ENCODE data around the gene SLC41A2. TPM values are rescaled to one million over a fixed set of nuclear protein-coding genes. Genes with fewer than 3 reads are reported as not detected.

SLC41A2 gene
- total and polyA plus RNA-seq, 2 of the 4 experiments (the other 2 are of a cell fraction), result 1.5 to 6.8 TPM

GRCh38 chr12:104986022-104986941, 28.2 kb upstream of the SLC41A2 start, which contains the start of gene NOPCHAP1:
NOPCHAP1 (plus strand) TSS chr12:104986316; CDS start chr12:104986353, 37 bp downstream.
- no peak within 1 kb of the TSS; the same call in 1 of the 2 replicates for H4K91ac ChIP-seq (ENCODE audit: insufficient read depth, low read depth, low read length)
- H3K14ac ChIP-seq (replicated peaks; ENCODE audit: low read depth, low read length), result peak within 1 kb of the TSS; percentile 73
- intact Hi-C loops (cut with micrococcal nuclease) (no loop called here), dilution Hi-C loops (cut with HindIII; ENCODE audit: low sequenced_read_pairs, unreplicated experiment) (no loop called here), in situ Hi-C loops (cut with MboI; ENCODE audit: low sequenced_read_pairs) (no loop called here)
- no peaks in the 10 kb centered on the region for H3K4me1 ChIP-seq (ENCODE audit: control insufficient read depth, insufficient read depth, low read length)
- peak within 1 kb of the TSS; percentile 33; the same call in 1 of the 2 replicates for H3K56ac ChIP-seq (ENCODE audit: extremely low read depth, insufficient read depth, low read length)
- peak within 1 kb of the TSS; percentile 86 for H2BK5ac ChIP-seq (ENCODE audit: low read depth, low read length, poor library complexity, severe bottlenecking)
- ChIA-PET POLR2A (ENCODE audit: unreplicated experiment) (no interaction called here), CTCF (interaction anchor here (0.5 to 0.8 kb wide), 2 partner anchors 10 to 17 kb away, joined by 3 to 6 read pairs; no protein-coding TSS in a partner anchor)
- peak; percentile 75 for DNase-seq
- peaks cover 6% of the 10 kb centered on the region; the same call in 1 of the 2 replicates for H3K9me1 ChIP-seq (ENCODE audit: insufficient read depth, low read length)
- peak within 1 kb of the TSS; percentile 89 for H3K9ac ChIP-seq (ENCODE audit: low read depth, low read length)
- no TSS peak for BruUV-seq (replicated peaks)
- no peak within 1 kb of the TSS for H2BK20ac ChIP-seq (ENCODE audit: low read depth, low read length)
- WGBS, 2 experiments (ENCODE audit: extremely low coverage in 2 of 2, insufficient read length in 1 of 2), result 0% methylated on average over 27 of the region's 59 CpGs; no CpG with 5 or more reads in 1 of the 2 experiments
- no peaks in the 10 kb centered on the region; the same call in 1 of the 2 replicates for H3K36me3 ChIP-seq (ENCODE audit: control insufficient read depth, insufficient read depth, low read length)
- H3K79me1 ChIP-seq (ENCODE audit: low read depth in 1 of 2, low read length in 2 of 2), result peaks cover 18 to 21% of the 10 kb centered on the region in 2 experiments
- H2AFZ ChIP-seq (replicated peaks; ENCODE audit: low read length, poor library complexity), result peak within 1 kb of the TSS; percentile 99
- peak within 1 kb of the TSS; percentile 59 for H3K4ac ChIP-seq (ENCODE audit: low read depth, low read length)
- H2AK9ac ChIP-seq (replicated peaks; ENCODE audit: low read depth, low read length, poor library complexity), result peak within 1 kb of the TSS; percentile 4
- H3K4me2 ChIP-seq (ENCODE audit: low read depth, low read length), result peak within 1 kb of the TSS; percentile 99
- H3K18ac ChIP-seq (ENCODE audit: low read depth, low read length), result 0 out of 2 replicates have a peak within 1 kb of the TSS, but pooled peaks have one; percentile 49
- 0 out of 2 replicates have a peak, but pooled peaks cover 5% of the 10 kb centered on the region for H4K20me1 ChIP-seq (ENCODE audit: insufficient read depth, low read length)
- H3K9me3 ChIP-seq (ENCODE audit: control insufficient read depth, insufficient read depth, low read length), result no peaks in the 10 kb centered on the region
- peak within 1 kb of the TSS in 1 of 2 experiments; percentile 63; a peak in 1 of 4 replicates for H4K8ac ChIP-seq (ENCODE audit: low read depth in 2 of 2, low read length in 2 of 2)
- H3K27me3 ChIP-seq (ENCODE audit: control insufficient read depth, insufficient read depth, low read length), result peaks cover 3% of the 10 kb centered on the region
- peak within 1 kb of the TSS; percentile 78 for H3K23ac ChIP-seq (ENCODE audit: low read depth, low read length)
- TF ChIP-seq BHLHE40 (IDR thresholded peaks at IDR 0.05; ENCODE audit: low read depth, low read length), result peak; percentile 77
- peak; percentile 98 for TF ChIP-seq MXI1 (IDR thresholded peaks at IDR 0.05; ENCODE audit: borderline replicate concordance, low read depth, low read length)
- TF ChIP-seq CEBPB (IDR thresholded peaks at IDR 0.05; ENCODE audit: low read depth, low read length), result no peak
- peak; percentile 48; the same call in 1 of the 2 replicates for TF ChIP-seq MAZ (IDR thresholded peaks at IDR 0.05; ENCODE audit: borderline replicate concordance, low read depth, low read length)
- peak within 1 kb of the TSS; percentile 95 for H3K27ac ChIP-seq (ENCODE audit: insufficient read depth, low read length)
- no peak within 1 kb of the TSS; the same call in 2 of the 3 replicates for H2BK15ac ChIP-seq (ENCODE audit: low read depth, low read length)
- H3K4me3 ChIP-seq (ENCODE audit: insufficient read depth, low read depth, low read length), result peak within 1 kb of the TSS; percentile 96
- peak; percentile 100 for ATAC-seq (ENCODE audit: low read depth)
- H4K5ac ChIP-seq (ENCODE audit: low read depth, low read length), result 0 out of 2 replicates have a peak within 1 kb of the TSS, but pooled peaks have one; percentile 32
- no peak within 1 kb of the TSS for H2AK5ac ChIP-seq (ENCODE audit: low read depth, low read length)
- H2BK120ac ChIP-seq (ENCODE audit: low read depth, low read length), result 0 out of 2 replicates have a peak within 1 kb of the TSS, but pooled peaks have one; percentile 59
